Rectal smooth muscle tissue (tissue), 1 donor: ENCODE data around the gene CNOT11.
A peak's percentile ranks its signal among the peaks of the same experiment; 100 is the strongest.

Source experiments
- H3K27ac ChIP-seq: one replicate; pipeline ENCODE4 v1.7.0; 2013; ENCODE audit warnings: low read depth, low read length, inconsistent platforms
- H3K27me3 ChIP-seq: one replicate; pipeline ENCODE4 v1.7.0; 2013; ENCODE audit warnings: low read length; ENCODE audit not compliant: control insufficient read depth, insufficient read depth
- H3K36me3 ChIP-seq: one replicate; pipeline ENCODE4 v1.7.0; 2013; ENCODE audit warnings: low read length; ENCODE audit not compliant: control insufficient read depth, insufficient read depth
- H3K4me1 ChIP-seq: one replicate; pipeline ENCODE4 v1.7.0; 2013; ENCODE audit warnings: low read length; ENCODE audit not compliant: control insufficient read depth, insufficient read depth
- H3K4me3 ChIP-seq: one replicate; pipeline ENCODE4 v1.7.0; 2013; ENCODE audit warnings: low read length
- H3K9ac ChIP-seq: one replicate; pipeline ENCODE4 v1.7.0; 2013; ENCODE audit warnings: low read length

CNOT11 gene

GRCh38 chr2:101294861-101295260 lies 42.2 kb downstream of the CNOT11 start:
- Histone ChIP-seq H3K4me1 (no peaks in the 10 kb centered on the region), H3K4me3 (no peak overlapping the region), H3K27me3 (no peaks in the 10 kb centered on the region), H3K9ac (no peak overlapping the region), H3K27ac (no peak overlapping the region), H3K36me3 (peaks cover 2% of the 10 kb centered on the region)

DNA sequence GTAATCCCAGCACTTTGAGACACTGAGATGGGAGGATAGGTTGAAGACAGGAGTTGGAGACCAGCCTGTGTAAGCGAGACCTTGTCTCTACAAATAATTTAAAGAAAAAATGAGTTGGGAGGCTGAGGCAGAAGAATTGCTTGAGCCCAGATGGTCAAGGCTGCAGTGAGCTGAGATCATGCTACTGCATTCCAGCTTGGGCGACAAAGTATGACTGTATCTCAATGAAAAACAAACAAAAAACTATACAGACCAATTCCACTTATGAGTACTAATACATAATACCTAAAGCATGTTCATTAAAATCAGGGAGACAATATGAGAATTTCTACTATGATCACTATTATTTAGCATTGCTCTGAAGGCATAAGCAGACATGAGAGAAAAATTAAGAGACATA lies 43.2 kb downstream of the CNOT11 start:
- H3K27me3 ChIP-seq, result no peaks in the 10 kb centered on the region
- no peak overlapping the region for H3K27ac ChIP-seq
- H3K36me3 ChIP-seq, result peaks cover 2% of the 10 kb centered on the region
- no peak overlapping the region for H3K4me3 ChIP-seq
- H3K4me1 ChIP-seq, result no peaks in the 10 kb centered on the region
- H3K9ac ChIP-seq, result no peak overlapping the region

DNA sequence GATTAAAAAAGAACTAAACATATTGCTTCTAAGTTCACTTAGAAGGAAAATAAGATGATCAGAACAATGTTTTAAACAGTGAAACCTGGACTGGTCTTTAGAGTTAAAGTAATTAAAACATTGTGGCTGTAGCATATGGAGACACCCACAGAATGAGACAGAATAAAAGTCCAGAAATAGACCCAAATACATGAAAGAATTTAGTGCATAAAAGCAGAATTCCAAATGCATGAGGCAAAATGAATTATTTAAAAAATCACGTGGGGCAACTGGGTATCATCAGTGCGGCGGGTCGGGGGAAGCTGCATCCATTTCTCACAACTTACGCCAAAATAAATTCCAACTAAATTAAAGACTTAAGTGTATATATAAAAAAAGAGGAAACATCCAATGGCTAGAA lies 43.7 kb downstream of the CNOT11 start:
- H3K27ac ChIP-seq, result no peak overlapping the region
- no peaks in the 10 kb centered on the region for H3K27me3 ChIP-seq
- no peaks in the 10 kb centered on the region for H3K4me1 ChIP-seq
- no peak overlapping the region for H3K4me3 ChIP-seq
- H3K36me3 ChIP-seq, result peaks cover 2% of the 10 kb centered on the region
- H3K9ac ChIP-seq, result no peak overlapping the region

- H3K9ac ChIP-seq, result no peak overlapping the region
- H3K36me3 ChIP-seq, result no peaks in the 10 kb centered on the region
- H3K27ac ChIP-seq, result no peak overlapping the region
- H3K4me3 ChIP-seq, result no peak overlapping the region
- H3K4me1 ChIP-seq, result no peaks in the 10 kb centered on the region
- no peaks in the 10 kb centered on the region for H3K27me3 ChIP-seq
These were observed 44.7 kb downstream of the CNOT11 start for GRCh38 chr2:101297383-101297782.

DNA sequence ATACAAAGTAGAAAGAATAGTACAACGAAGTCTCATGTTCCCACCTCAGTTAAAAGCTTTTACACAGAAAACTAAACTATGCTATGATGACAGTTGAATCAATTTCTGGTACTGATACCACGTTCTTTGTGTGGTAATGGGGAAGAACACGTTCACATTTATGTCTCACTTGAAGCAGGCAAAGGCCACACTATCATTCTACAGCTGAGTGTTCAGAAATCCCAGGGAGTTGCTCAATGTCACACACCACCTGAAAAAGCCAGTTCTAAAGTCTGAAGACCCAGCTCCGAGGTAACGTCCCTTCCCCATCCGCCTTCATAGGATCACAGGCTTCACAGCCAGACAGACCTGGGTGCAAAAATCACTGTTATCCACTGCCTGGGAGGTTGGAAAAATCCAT lies 46.9 kb downstream of the CNOT11 start:
- Histone ChIP-seq H3K27ac (no peak overlapping the region), H3K9ac (no peak overlapping the region), H3K4me3 (no peak overlapping the region), H3K27me3 (no peaks in the 10 kb centered on the region), H3K4me1 (no peaks in the 10 kb centered on the region), H3K36me3 (no peaks in the 10 kb centered on the region)

DNA sequence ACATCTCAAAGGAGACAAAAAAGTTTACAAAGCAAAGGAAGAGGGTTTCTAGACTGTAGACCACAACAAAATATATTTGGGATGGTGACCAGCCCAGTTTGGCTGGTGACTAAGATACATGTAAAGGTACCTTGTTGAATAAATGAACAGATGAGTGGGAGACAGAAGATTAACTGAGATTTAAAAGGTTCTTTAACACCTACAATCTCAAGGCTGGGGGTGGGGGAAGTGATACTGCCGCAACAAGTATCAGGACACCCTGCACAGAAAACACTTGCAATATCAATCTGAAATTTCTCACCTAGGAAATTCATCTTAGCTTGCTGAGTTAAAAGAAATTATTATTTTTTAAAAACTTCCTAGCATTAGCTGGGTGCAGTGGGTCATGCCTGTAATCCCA lies 47.5 kb downstream of the CNOT11 start:
- Histone ChIP-seq H3K4me1 (no peaks in the 10 kb centered on the region), H3K27ac (no peak overlapping the region)

GRCh38 chr2:101300836-101301235 lies 48.1 kb downstream of the CNOT11 start:
- Histone ChIP-seq H3K27me3 (no peaks in the 10 kb centered on the region), H3K4me3 (no peak overlapping the region), H3K4me1 (peaks cover 5% of the 10 kb centered on the region), H3K36me3 (peaks cover 2% of the 10 kb centered on the region), H3K9ac (no peak overlapping the region), H3K27ac (no peak overlapping the region)

More for the DNA sequence above, 47.5 kb downstream of the CNOT11 start:
- H3K9ac ChIP-seq, result no peak overlapping the region
- no peaks in the 10 kb centered on the region for H3K36me3 ChIP-seq
- no peaks in the 10 kb centered on the region for H3K27me3 ChIP-seq
- H3K4me3 ChIP-seq, result no peak overlapping the region

- Histone ChIP-seq H3K36me3 (peaks cover 2% of the 10 kb centered on the region), H3K4me1 (peaks cover 15% of the 10 kb centered on the region), H3K9ac (no peak overlapping the region), H3K4me3 (no peak overlapping the region), H3K27me3 (no peaks in the 10 kb centered on the region), H3K27ac (no peak overlapping the region)
These were observed 49.3 kb downstream of the CNOT11 start for GRCh38 chr2:101302016-101302415.

DNA sequence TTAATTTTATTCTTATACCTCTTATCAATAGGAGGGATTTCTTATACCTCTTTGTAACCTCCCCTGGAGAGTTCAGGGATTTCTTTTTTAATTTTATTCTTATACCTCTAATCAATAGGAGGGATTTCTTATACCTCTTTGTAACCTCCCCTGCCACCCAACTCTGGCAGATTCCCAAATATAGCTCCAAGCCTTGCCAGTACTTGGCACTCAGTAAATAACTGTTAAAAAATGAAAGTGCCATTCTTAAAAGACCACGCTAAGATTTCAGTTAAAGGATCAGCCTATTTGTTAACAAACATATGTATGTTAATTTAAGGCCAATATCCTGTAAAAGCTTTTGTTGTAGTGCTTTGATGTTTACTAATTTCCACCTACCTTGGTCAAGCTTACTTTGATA lies 51.0 kb downstream of the CNOT11 start:
- Histone ChIP-seq H3K36me3 (peaks cover 2% of the 10 kb centered on the region), H3K9ac (no peak overlapping the region), H3K4me3 (no peak overlapping the region), H3K27me3 (no peaks in the 10 kb centered on the region), H3K4me1 (peaks cover 18% of the 10 kb centered on the region), H3K27ac (no peak overlapping the region)

GRCh38 chr2:101305035-101305434 lies 52.3 kb downstream of the CNOT11 start:
- H3K4me1 ChIP-seq, result peaks cover 18% of the 10 kb centered on the region
- H3K4me3 ChIP-seq, result no peak overlapping the region
- no peaks in the 10 kb centered on the region for H3K27me3 ChIP-seq
- H3K36me3 ChIP-seq, result peaks cover 2% of the 10 kb centered on the region
- no peak overlapping the region for H3K27ac ChIP-seq
- no peak overlapping the region for H3K9ac ChIP-seq

DNA sequence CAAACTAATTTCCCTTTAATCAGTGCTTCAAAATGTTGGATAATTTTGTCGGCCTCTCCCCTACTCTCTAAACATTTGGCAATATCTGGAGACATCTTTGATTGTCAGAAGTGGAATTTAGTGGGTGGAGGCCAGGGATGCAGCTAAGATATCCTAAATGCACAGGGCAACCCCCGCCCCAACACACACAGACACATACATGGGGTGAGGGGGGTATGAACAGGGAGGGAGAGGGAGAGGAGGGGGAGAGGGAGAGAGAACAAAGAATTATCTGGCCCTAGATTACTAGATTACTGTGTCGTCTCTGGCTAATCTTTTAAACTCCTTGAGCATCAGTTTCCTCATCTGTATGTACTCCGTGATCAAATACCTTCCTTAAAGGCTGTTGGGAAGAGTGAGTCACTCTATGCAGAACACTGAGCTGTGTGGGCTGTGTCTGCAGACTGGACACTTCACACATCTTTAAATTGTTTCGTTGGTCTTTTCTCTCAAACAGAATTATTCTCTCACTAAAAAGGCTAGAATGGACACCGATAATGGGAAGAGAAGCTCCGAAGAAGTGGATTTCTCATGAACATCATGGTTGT lies 52.9 kb downstream of the CNOT11 start:
- peaks cover 2% of the 10 kb centered on the region for H3K36me3 ChIP-seq
- H3K4me1 ChIP-seq, result peaks cover 18% of the 10 kb centered on the region
- no peak overlapping the region for H3K27ac ChIP-seq
- no peaks in the 10 kb centered on the region for H3K27me3 ChIP-seq
- H3K9ac ChIP-seq, result no peak overlapping the region
- peak overlapping the region; percentile 47 for H3K4me3 ChIP-seq

DNA sequence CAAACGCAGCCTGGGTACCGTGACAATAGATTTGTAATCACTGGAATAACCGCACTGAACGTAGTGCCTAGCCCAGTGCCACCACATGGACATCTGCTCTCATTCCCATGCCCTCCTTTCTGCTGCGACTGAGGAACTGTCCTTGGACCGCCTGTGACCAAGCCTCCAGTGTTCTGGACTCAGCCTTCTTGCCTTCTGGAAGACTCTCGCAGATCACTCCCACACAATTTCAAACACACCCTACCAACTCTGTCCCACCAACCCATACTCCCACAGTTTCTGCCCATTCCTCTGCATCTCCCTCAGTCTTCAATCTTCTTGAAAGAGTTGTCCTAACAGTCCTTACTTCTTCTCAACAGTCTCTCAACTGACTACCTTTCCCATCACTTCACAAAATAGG lies 53.7 kb downstream of the CNOT11 start:
- Histone ChIP-seq H3K4me1 (peaks cover 18% of the 10 kb centered on the region), H3K36me3 (peaks cover 2% of the 10 kb centered on the region), H3K9ac (peak overlapping the region; percentile 52), H3K27ac (peak overlapping the region; percentile 91), H3K4me3 (peak overlapping the region; percentile 93), H3K27me3 (no peaks in the 10 kb centered on the region)

DNA sequence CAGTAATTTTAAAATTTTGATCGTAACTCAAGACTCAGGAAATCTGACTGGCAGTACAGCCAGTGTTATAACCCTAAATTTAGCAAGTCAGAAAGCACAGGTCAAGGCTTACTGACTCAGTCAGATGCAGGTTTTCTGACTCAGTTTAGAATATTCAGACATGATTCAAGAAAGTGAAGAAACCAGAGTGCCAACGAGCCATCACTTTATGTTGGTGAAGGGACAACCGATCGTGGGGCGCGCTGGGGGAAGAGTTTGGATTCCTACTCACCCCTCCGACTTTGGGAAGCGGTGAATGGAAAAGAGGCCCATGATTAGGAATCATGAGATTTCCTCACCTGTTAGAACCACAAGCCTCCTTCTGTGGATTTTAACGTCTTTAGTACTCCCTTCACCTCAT lies 54.8 kb downstream of the CNOT11 start:
- peak overlapping the region; percentile 63 for H3K9ac ChIP-seq
- peak overlapping the region; percentile 91 for H3K27ac ChIP-seq
- H3K27me3 ChIP-seq, result no peaks in the 10 kb centered on the region
- H3K4me1 ChIP-seq, result peaks cover 18% of the 10 kb centered on the region
- peak overlapping the region; percentile 93 for H3K4me3 ChIP-seq
- H3K36me3 ChIP-seq, result peaks cover 2% of the 10 kb centered on the region
